B cell (primary cell): ENCODE data around the gene SERPINI1. TPM values are rescaled to one million over a fixed set of nuclear protein-coding genes. Genes with fewer than 3 reads are reported as not detected.

Source experiments
- ATAC-seq: fragments of 200-7000 bp; cut with Tn5 transposase; one replicate; pipeline ENCODE4 v1.10.0; 2021; ENCODE audit warnings: low read depth, mild to moderate bottlenecking, moderate number of reproducible peaks, moderate library complexity
- CTCF ChIA-PET: fragments of 350-600 bp; sonication (Branson Sonifier 250); formaldehyde crosslinking; loops from one replicate; lab custom pipeline; 2021; ENCODE audit warnings: antibody characterized with exemption, inconsistent platforms; lab: Charles Lee
- POLR2A ChIA-PET: fragments of 350-600 bp; sonication (Branson Sonifier 250); formaldehyde crosslinking; loops from one replicate; lab custom pipeline; 2021; ENCODE audit warnings: antibody characterized with exemption; lab: Charles Lee
- DNase-seq: peaks from one replicate; pipeline ENCODE4 v3.0.0; 2013
- H2AFZ ChIP-seq: 2 replicates; pipeline ENCODE4 v1.6.1; 2012; ENCODE audit warnings: mild to moderate bottlenecking, low read depth, low read length; ENCODE audit not compliant: insufficient read depth, poor library complexity, severe bottlenecking
- H3K27ac ChIP-seq, 2 donors: 1 replicate in 1 of 2; 2 replicates in 1 of 2; pipeline ENCODE4 v1.5.1; 2012 to 2013; ENCODE audit warnings: low read length in 2 of 2, mild to moderate bottlenecking in 2 of 2, moderate library complexity in 1 of 2
- H3K27me3 ChIP-seq, 4 experiments: fragments of 200-600 bp in 1 of 4; sonication (generic) in 1 of 4; replicated peaks in 1 of 4; 1 replicate in 2 of 4; 2 replicates in 2 of 4; pipeline versions ENCODE4 v1.6.1 to v1.7.0; 2013 to 2016; ENCODE audit warnings: low read length in 3 of 4, mild to moderate bottlenecking in 2 of 4, mixed read lengths in 1 of 4, moderate library complexity in 1 of 4; ENCODE audit not compliant: insufficient read depth in 4 of 4, control insufficient read depth in 3 of 4; ENCODE audit errors: control extremely low read depth in 1 of 4
- H3K36me3 ChIP-seq, 2 experiments: replicated peaks in 1 of 2; 1 replicate in 1 of 2; 2 replicates in 1 of 2; pipeline versions ENCODE4 v1.6.1 to v1.7.1; 2013; ENCODE audit warnings: low read length in 1 of 2; ENCODE audit not compliant: insufficient read depth in 2 of 2, control insufficient read depth in 1 of 2; ENCODE audit errors: control extremely low read depth in 1 of 2, extremely low read depth in 1 of 2
- H3K4me1 ChIP-seq, 2 donors: fragments of 200-600 bp in 1 of 2; sonication (generic) in 1 of 2; 1 replicate in 1 of 2; 2 replicates in 1 of 2; pipeline versions ENCODE4 v1.5.1 to v1.6.1; 2013 to 2017; ENCODE audit warnings: low read length in 2 of 2; ENCODE audit not compliant: control insufficient read depth in 2 of 2, insufficient read depth in 2 of 2
- H3K4me2 ChIP-seq: replicated peaks from 2 replicates; pipeline ENCODE3; 2012; ENCODE audit warnings: mild to moderate bottlenecking, low read depth, low read length; ENCODE audit not compliant: poor library complexity, severe bottlenecking
- H3K4me3 ChIP-seq, 5 experiments: fragments of 200-600 bp in 1 of 5; sonication (generic) in 1 of 5; 1 replicate in 3 of 5; 2 replicates in 2 of 5; pipeline versions ENCODE4 v1.5.1 to v1.7.0; 2011 to 2016; ENCODE audit warnings: low read length in 4 of 5, mild to moderate bottlenecking in 4 of 5, low read depth in 2 of 5, control low read depth in 1 of 5, moderate library complexity in 1 of 5; ENCODE audit not compliant: insufficient read depth in 1 of 5; ENCODE audit errors: control extremely low read depth in 1 of 5, extremely low read depth in 1 of 5
- H3K79me2 ChIP-seq: fragments of 200-600 bp; sonication (generic); one replicate; pipeline ENCODE4 v1.6.0; 2016; ENCODE audit warnings: low read length; ENCODE audit not compliant: control insufficient read depth, insufficient read depth
- H3K9ac ChIP-seq: fragments of 200-600 bp; sonication (generic); 2 replicates; pipeline ENCODE4 v1.6.1; 2017; ENCODE audit warnings: mild to moderate bottlenecking, low read length, moderate library complexity
- H3K9me3 ChIP-seq, 3 donors: one replicate each; pipeline versions ENCODE4 v1.6.1 to v1.7.1; 2013; ENCODE audit warnings: low read length in 2 of 3; ENCODE audit not compliant: control insufficient read depth in 2 of 3, insufficient read depth in 1 of 3; ENCODE audit errors: control extremely low read depth in 1 of 3
- H4K20me1 ChIP-seq: 2 replicates; pipeline ENCODE4 v1.6.0; 2012; ENCODE audit warnings: mild to moderate bottlenecking, low read length; ENCODE audit not compliant: insufficient read depth, control insufficient read depth, poor library complexity, severe bottlenecking
- H3K27ac Mint-ChIP-seq: one replicate; pipeline ENCODE4 v1.8.0; 2021; ENCODE audit warnings: mixed read lengths
- H3K27me3 Mint-ChIP-seq: one replicate; pipeline ENCODE4 v1.8.0; 2021; ENCODE audit warnings: mixed read lengths
- H3K4me1 Mint-ChIP-seq: one replicate; pipeline ENCODE4 v1.8.0; 2021; ENCODE audit warnings: mixed read lengths
- H3K4me3 Mint-ChIP-seq: one replicate; pipeline ENCODE4 v1.8.0; 2021; ENCODE audit warnings: mixed read lengths
- H3K9me3 Mint-ChIP-seq: one replicate; pipeline ENCODE4 v1.8.0; 2022; ENCODE audit warnings: mixed read lengths; ENCODE audit not compliant: insufficient read depth
- CTCF ChIP-seq: fragments of 200-600 bp; IDR thresholded peaks from one replicate; pipeline ENCODE4 v1.8.0; 2022; ENCODE audit warnings: antibody characterized with exemption, mild to moderate bottlenecking
- EZH2 ChIP-seq: IDR thresholded peaks from 2 replicates; pipeline ENCODE4 v1.6.1; 2012; ENCODE audit warnings: borderline replicate concordance, low read depth, mild to moderate bottlenecking, moderate library complexity, low read length; ENCODE audit not compliant: insufficient read depth, poor library complexity, severe bottlenecking
- WGBS: methylation state at CpG from one replicate; pipeline ENCODE4 v1.1.5; 2013; ENCODE audit warnings: missing lambda C conversion rate; ENCODE audit not compliant: insufficient coverage; 5-methylcytosine and 5-hydroxymethylcytosine counted together
- intact Hi-C: fragments of 100-400 bp; cut with micrococcal nuclease; formaldehyde crosslinking; loops from one replicate; pipeline ENCODE4 v1.10.0; 2022
- polyA plus RNA-seq: library from polyadenylated mRNA; depleted of rRNA; stranded (reverse); fragments of >200 nt; gene quantifications from 2 replicates; pipeline ENCODE4 v1.2.3, GENCODE V29; 2012
- total RNA-seq, 2 donors: library from RNA; stranded (reverse); fragments of 120-200 nt in 1 of 2; gene quantifications; 1 replicate in 1 of 2; 2 replicates in 1 of 2; pipeline versions ENCODE4 v1.2.3 to v1.2.4, GENCODE V29; 2013 to 2022

SERPINI1 gene
- total and polyA plus RNA-seq, 2 donors (not counting 1 experiment from before 2014, with no cell fraction given), result 6.8 to 7.0 TPM

GRCh38 chr3:167872032-167872431, 136.5 kb downstream of the SERPINI1 start:
- no peak overlapping the region for H3K4me3 Mint-ChIP-seq
- no peaks in the 10 kb centered on the region for H3K9me3 Mint-ChIP-seq
- intact Hi-C loops, result no loop called here
- no peak overlapping the region for H3K27ac Mint-ChIP-seq
- Histone ChIP-seq H4K20me1 (no peaks in the 10 kb centered on the region), H3K9me3 (no peaks in the 10 kb centered on the region), H3K4me3 (no peak overlapping the region), H3K79me2 (no peaks in the 10 kb centered on the region), H2AFZ (no peak overlapping the region), H3K4me1 (no peaks in the 10 kb centered on the region), H3K36me3 (no peaks in the 10 kb centered on the region), H3K27ac (no peak overlapping the region), H3K9ac (no peak overlapping the region), H3K27me3 (no peaks in the 10 kb centered on the region), H3K4me2 (no peak overlapping the region)
- CTCF ChIA-PET, result interaction anchor here (1.0 to 3.3 kb wide), 5 partner anchors 10 to 491 kb away, joined by 5 to 16 read pairs (median 7); partner anchors contain the start of gene ZBBX
- DNase-seq, result no peak
- no CpG with 5 or more reads among the region's 3 CpGs for WGBS
- POLR2A ChIA-PET, result no interaction called here
- no peak for ATAC-seq
- peaks cover 13% of the 10 kb centered on the region for H3K27me3 Mint-ChIP-seq
- TF ChIP-seq CTCF (no peak), EZH2 (no peak)
- no peaks in the 10 kb centered on the region for H3K4me1 Mint-ChIP-seq

GRCh38 chr3:167872941-167873340, 137.4 kb downstream of the SERPINI1 start:
- no peak overlapping the region for H3K27ac ChIP-seq
- ATAC-seq, result no peak
- ChIA-PET POLR2A (no interaction called here), CTCF (interaction anchor here (1.0 to 3.3 kb wide), 2 partner anchors 9 to 131 kb away, joined by 5 to 16 read pairs; no protein-coding TSS in a partner anchor)
- Mint-ChIP-seq H3K4me1 (no peaks in the 10 kb centered on the region), H3K4me3 (no peak overlapping the region), H3K27ac (no peak overlapping the region), H3K9me3 (no peaks in the 10 kb centered on the region), H3K27me3 (peaks cover 13% of the 10 kb centered on the region)
- TF ChIP-seq EZH2 (no peak), CTCF (peak; percentile 39)
- no peaks in the 10 kb centered on the region for H3K4me1 ChIP-seq
- no peaks in the 10 kb centered on the region for H3K79me2 ChIP-seq
- H3K4me3 ChIP-seq, result no peak overlapping the region
- H3K9me3 ChIP-seq, result no peaks in the 10 kb centered on the region
- no peak overlapping the region for H3K4me2 ChIP-seq
- no peak overlapping the region for H3K9ac ChIP-seq
- H3K36me3 ChIP-seq, result no peaks in the 10 kb centered on the region
- no CpG with 5 or more reads among the region's 1 CpG for WGBS
- H2AFZ ChIP-seq, result no peak overlapping the region
- no peaks in the 10 kb centered on the region for H4K20me1 ChIP-seq
- intact Hi-C loops, result no loop called here
- DNase-seq, result no peak
- H3K27me3 ChIP-seq, result no peaks in the 10 kb centered on the region
